ENCODE results near the gene UMODL1. TPM values are rescaled to one million over a fixed set of nuclear protein-coding genes. Genes with fewer than 3 reads are reported as not detected.

The UMODL1 gene
- total RNA-seq, 1 donor from 2014 or later, result not detected

DNA sequence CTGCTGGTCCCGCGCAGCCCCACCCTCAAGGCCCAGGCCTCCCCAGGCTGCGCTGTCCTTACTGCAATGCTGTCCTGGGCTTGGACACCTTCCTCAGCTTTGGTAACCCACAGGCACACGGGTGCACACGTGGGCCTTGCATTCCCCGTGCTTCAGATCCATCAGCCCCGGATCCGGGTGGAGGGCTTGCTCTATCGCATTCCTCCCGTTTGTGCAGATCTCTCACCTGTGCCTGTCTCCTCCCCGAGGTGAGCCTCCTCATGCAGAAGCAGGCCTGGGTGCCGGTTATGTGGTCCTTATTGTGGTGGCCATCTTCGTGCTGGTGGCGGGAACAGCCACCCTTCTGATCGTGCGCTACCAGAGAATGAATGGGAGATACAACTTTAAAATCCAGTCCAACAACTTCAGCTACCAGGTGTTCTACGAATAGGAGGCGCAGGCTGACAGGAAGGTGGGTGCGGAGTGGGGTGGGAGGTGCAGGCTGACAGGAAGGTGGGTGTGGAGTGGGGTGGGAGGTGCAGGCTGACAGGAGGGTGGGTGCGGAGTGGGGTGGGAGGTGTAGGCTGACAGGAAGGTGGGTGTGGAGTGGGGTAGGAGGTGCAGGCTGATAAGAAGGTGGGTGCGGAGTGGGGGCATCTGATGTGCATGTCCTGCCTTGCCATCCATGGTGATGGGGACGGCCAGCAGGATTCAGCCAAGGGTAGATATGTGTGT, 66.2 kb downstream of the UMODL1 start:
- no peak for DNase-seq (ENCODE audit: low spot score)
- no peaks in the 10 kb centered on the region for H3K9me3 Mint-ChIP-seq (ENCODE audit: unreplicated experiment)
- peaks cover 7% of the 10 kb centered on the region for H3K27me3 Mint-ChIP-seq (ENCODE audit: unreplicated experiment)
- H3K4me3 Mint-ChIP-seq (ENCODE audit: unreplicated experiment), result no peak overlapping the region
- no peaks in the 10 kb centered on the region for H3K36me3 Mint-ChIP-seq (ENCODE audit: low read depth, unreplicated experiment)
- TF ChIP-seq, protein P1, sequence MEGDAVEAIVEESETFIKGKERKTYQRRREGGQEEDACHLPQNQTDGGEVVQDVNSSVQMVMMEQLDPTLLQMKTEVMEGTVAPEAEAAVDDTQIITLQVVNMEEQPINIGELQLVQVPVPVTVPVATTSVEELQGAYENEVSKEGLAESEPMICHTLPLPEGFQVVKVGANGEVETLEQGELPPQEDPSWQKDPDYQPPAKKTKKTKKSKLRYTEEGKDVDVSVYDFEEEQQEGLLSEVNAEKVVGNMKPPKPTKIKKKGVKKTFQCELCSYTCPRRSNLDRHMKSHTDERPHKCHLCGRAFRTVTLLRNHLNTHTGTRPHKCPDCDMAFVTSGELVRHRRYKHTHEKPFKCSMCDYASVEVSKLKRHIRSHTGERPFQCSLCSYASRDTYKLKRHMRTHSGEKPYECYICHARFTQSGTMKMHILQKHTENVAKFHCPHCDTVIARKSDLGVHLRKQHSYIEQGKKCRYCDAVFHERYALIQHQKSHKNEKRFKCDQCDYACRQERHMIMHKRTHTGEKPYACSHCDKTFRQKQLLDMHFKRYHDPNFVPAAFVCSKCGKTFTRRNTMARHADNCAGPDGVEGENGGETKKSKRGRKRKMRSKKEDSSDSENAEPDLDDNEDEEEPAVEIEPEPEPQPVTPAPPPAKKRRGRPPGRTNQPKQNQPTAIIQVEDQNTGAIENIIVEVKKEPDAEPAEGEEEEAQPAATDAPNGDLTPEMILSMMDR (IDR thresholded peaks at IDR 0.05; ENCODE audit: unreplicated experiment), result no peak
- peak overlapping the region; percentile 48 for H3K27ac Mint-ChIP-seq (ENCODE audit: unreplicated experiment)
- no peaks in the 10 kb centered on the region for H3K4me1 Mint-ChIP-seq (ENCODE audit: unreplicated experiment)

GRCh38 chr21:42140196-42140934, 69.2 kb downstream of the UMODL1 start:
- no peak overlapping the region for H3K27ac Mint-ChIP-seq (ENCODE audit: unreplicated experiment)

GRCh38 chr21:42141643-42142042, 70.5 kb downstream of the UMODL1 start:
- peaks cover 4% of the 10 kb centered on the region for H3K27me3 Mint-ChIP-seq (ENCODE audit: unreplicated experiment)
- H3K27ac Mint-ChIP-seq (ENCODE audit: unreplicated experiment), result no peak overlapping the region
- no peak for DNase-seq (ENCODE audit: low spot score)

More at GRCh38 chr21:42140196-42140934, 69.2 kb downstream of the UMODL1 start:
- DNase-seq (ENCODE audit: low spot score), result no peak
- H3K27me3 Mint-ChIP-seq (ENCODE audit: unreplicated experiment), result peaks cover 7% of the 10 kb centered on the region
- TF ChIP-seq, protein P1 (IDR thresholded peaks at IDR 0.05; ENCODE audit: unreplicated experiment), result no peak
- H3K36me3 Mint-ChIP-seq (ENCODE audit: low read depth, unreplicated experiment), result peaks cover 3% of the 10 kb centered on the region
- peaks cover 2% of the 10 kb centered on the region for H3K4me1 Mint-ChIP-seq (ENCODE audit: unreplicated experiment)
- H3K4me3 Mint-ChIP-seq (ENCODE audit: unreplicated experiment), result no peak overlapping the region
- no peaks in the 10 kb centered on the region for H3K9me3 Mint-ChIP-seq (ENCODE audit: unreplicated experiment)

GRCh38 chr21:42142141-42142540, 71.0 kb downstream of the UMODL1 start:
- DNase-seq (ENCODE audit: low spot score), result no peak
- TF ChIP-seq, protein P1 (IDR thresholded peaks at IDR 0.05; ENCODE audit: unreplicated experiment), result no peak
- Mint-ChIP-seq H3K27me3 (ENCODE audit: unreplicated experiment) (peaks cover 4% of the 10 kb centered on the region), H3K36me3 (ENCODE audit: low read depth, unreplicated experiment) (peaks cover 3% of the 10 kb centered on the region), H3K9me3 (ENCODE audit: unreplicated experiment) (no peaks in the 10 kb centered on the region), H3K27ac (ENCODE audit: unreplicated experiment) (no peak overlapping the region), H3K4me1 (ENCODE audit: unreplicated experiment) (peaks cover 3% of the 10 kb centered on the region), H3K4me3 (ENCODE audit: unreplicated experiment) (no peak overlapping the region)

More at GRCh38 chr21:42141643-42142042, 70.5 kb downstream of the UMODL1 start:
- Mint-ChIP-seq H3K4me1 (ENCODE audit: unreplicated experiment) (peaks cover 3% of the 10 kb centered on the region), H3K36me3 (ENCODE audit: low read depth, unreplicated experiment) (peaks cover 3% of the 10 kb centered on the region), H3K4me3 (ENCODE audit: unreplicated experiment) (no peak overlapping the region), H3K9me3 (ENCODE audit: unreplicated experiment) (no peaks in the 10 kb centered on the region)
- TF ChIP-seq, protein P1 (IDR thresholded peaks at IDR 0.05; ENCODE audit: unreplicated experiment), result no peak

DNA sequence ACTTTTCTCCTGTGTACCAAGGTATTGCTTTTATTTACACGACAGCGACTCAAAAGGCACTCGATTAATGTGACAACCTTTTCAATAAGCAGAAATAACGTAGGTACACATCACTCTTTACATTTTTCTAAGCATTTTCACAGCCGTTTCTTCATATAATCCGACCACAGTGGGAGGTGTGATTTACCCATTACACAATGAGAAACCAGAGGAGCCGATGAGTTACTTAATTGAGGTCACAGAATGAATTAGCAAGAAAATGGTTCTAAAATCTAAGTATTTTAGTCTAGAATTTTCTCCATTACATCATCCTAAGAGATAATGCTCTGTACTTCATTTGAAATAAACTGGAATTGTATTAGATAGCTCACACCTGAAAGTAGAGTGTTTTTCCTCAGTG, 71.5 kb downstream of the UMODL1 start:
- Mint-ChIP-seq H3K36me3 (ENCODE audit: low read depth, unreplicated experiment) (peaks cover 3% of the 10 kb centered on the region), H3K9me3 (ENCODE audit: unreplicated experiment) (no peaks in the 10 kb centered on the region), H3K4me1 (ENCODE audit: unreplicated experiment) (peaks cover 3% of the 10 kb centered on the region), H3K27me3 (ENCODE audit: unreplicated experiment) (peaks cover 4% of the 10 kb centered on the region), H3K27ac (ENCODE audit: unreplicated experiment) (no peak overlapping the region), H3K4me3 (ENCODE audit: unreplicated experiment) (no peak overlapping the region)
- TF ChIP-seq, protein P1 (IDR thresholded peaks at IDR 0.05; ENCODE audit: unreplicated experiment), result no peak
- no peak for DNase-seq (ENCODE audit: low spot score)

Data from endothelial cell (in vitro differentiated cells).